Liver (tissue), 9 donors: ENCODE data around the gene HIPK2. TPM values are rescaled to one million over a fixed set of nuclear protein-coding genes. Genes with fewer than 3 reads are reported as not detected.

Source experiments
- DNase-seq: peaks from one replicate; pipeline ENCODE4 v3.0.0-alpha.2; 2017; ENCODE audit warnings: low spot score
- H3K27ac ChIP-seq, 2 donors: one replicate each; pipeline ENCODE4 v1.7.0; 2013; ENCODE audit warnings: inconsistent platforms in 2 of 2, low read length in 2 of 2, control low read depth in 1 of 2, low read depth in 1 of 2, mild to moderate bottlenecking in 1 of 2
- H3K27me3 ChIP-seq, 4 donors: one replicate each; pipeline versions ENCODE4 v1.6.1 to v1.7.0; 2013; ENCODE audit warnings: low read length in 3 of 4, inconsistent platforms in 1 of 4, mild to moderate bottlenecking in 1 of 4, moderate library complexity in 1 of 4; ENCODE audit not compliant: control insufficient read depth in 4 of 4, insufficient read depth in 4 of 4
- H3K36me3 ChIP-seq, 4 donors: one replicate each; pipeline versions ENCODE4 v1.6.1 to v1.7.0; 2013; ENCODE audit warnings: low read length in 3 of 4, mild to moderate bottlenecking in 3 of 4, low read depth in 1 of 4, moderate library complexity in 1 of 4; ENCODE audit not compliant: control insufficient read depth in 4 of 4, insufficient read depth in 3 of 4
- H3K4me1 ChIP-seq, 4 donors: one replicate each; pipeline versions ENCODE4 v1.6.1 to v1.7.0; 2013; ENCODE audit warnings: low read length in 3 of 4, mild to moderate bottlenecking in 3 of 4, moderate library complexity in 1 of 4; ENCODE audit not compliant: control insufficient read depth in 4 of 4, insufficient read depth in 4 of 4
- H3K4me3 ChIP-seq, 3 donors: one replicate each; pipeline versions ENCODE4 v1.6.1 to v1.7.0; 2013; ENCODE audit warnings: low read length in 3 of 3, control low read depth in 1 of 3, low read depth in 1 of 3, mild to moderate bottlenecking in 1 of 3
- H3K9ac ChIP-seq, 2 donors: one replicate each; pipeline ENCODE4 v1.7.0; 2013; ENCODE audit warnings: low read length in 2 of 2, mild to moderate bottlenecking in 2 of 2, moderate library complexity in 2 of 2, control low read depth in 1 of 2, low read depth in 1 of 2
- H3K9me3 ChIP-seq, 4 donors: one replicate each; pipeline versions ENCODE4 v1.6.1 to v1.7.0; 2013; ENCODE audit warnings: low read length in 3 of 4; ENCODE audit not compliant: control insufficient read depth in 4 of 4
- CTCF ChIP-seq: fragments of 150-350 bp; IDR thresholded peaks from 2 replicates; pipeline ENCODE4 v1.5.1; 2017; ENCODE audit warnings: improper control_type of control experiment, low read depth, low read length; ENCODE audit not compliant: missing input control
- EGR1 ChIP-seq, 2 donors: IDR thresholded peaks; 2 replicates each; pipeline ENCODE4 v1.6.1; 2016 to 2018; ENCODE audit warnings: antibody characterized with exemption in 2 of 2, low read depth in 2 of 2
- FOXA1 ChIP-seq: IDR thresholded peaks from 2 replicates; pipeline ENCODE4 v1.6.1; 2016; ENCODE audit warnings: antibody characterized with exemption
- FOXA2 ChIP-seq: IDR thresholded peaks from 2 replicates; pipeline ENCODE4 v1.6.1; 2016; ENCODE audit warnings: antibody characterized with exemption
- GABPA ChIP-seq, 2 donors: IDR thresholded peaks in 1 of 2; conservative IDR thresholded peaks in 1 of 2; 2 replicates each; pipeline ENCODE4 v1.6.1; 2016; ENCODE audit warnings: antibody characterized with exemption in 2 of 2, mild to moderate bottlenecking in 1 of 2, moderate library complexity in 1 of 2
- HNF4A ChIP-seq, 2 donors: conservative IDR thresholded peaks; 2 replicates each; pipeline ENCODE4 v1.6.1; 2016; ENCODE audit warnings: antibody characterized with exemption in 2 of 2, mild to moderate bottlenecking in 2 of 2
- HNF4G ChIP-seq: IDR thresholded peaks from 2 replicates; pipeline ENCODE4 v1.6.1; 2016; ENCODE audit warnings: antibody characterized with exemption
- JUND ChIP-seq, 2 donors: IDR thresholded peaks; 2 replicates each; pipeline ENCODE4 v1.6.1; 2016; ENCODE audit warnings: antibody characterized with exemption in 2 of 2
- NR2F2 ChIP-seq: IDR thresholded peaks from 2 replicates; pipeline ENCODE4 v1.6.1; 2016; ENCODE audit warnings: antibody characterized with exemption
- RAD21 ChIP-seq, 2 donors: IDR thresholded peaks; 2 replicates each; pipeline ENCODE4 v1.6.1; 2016; ENCODE audit warnings: antibody characterized with exemption in 2 of 2, mild to moderate bottlenecking in 2 of 2
- RXRA ChIP-seq, 2 donors: IDR thresholded peaks; 2 replicates each; pipeline ENCODE4 v1.6.1; 2017 to 2018; ENCODE audit warnings: antibody characterized with exemption in 2 of 2, mild to moderate bottlenecking in 1 of 2
- SP1 ChIP-seq: IDR thresholded peaks from 2 replicates; pipeline ENCODE4 v1.6.1; 2018; ENCODE audit warnings: antibody characterized with exemption, mild to moderate bottlenecking
- TAF1 ChIP-seq: conservative IDR thresholded peaks from 2 replicates; pipeline ENCODE4 v1.6.1; 2016; ENCODE audit warnings: antibody characterized with exemption, mild to moderate bottlenecking
- YY1 ChIP-seq: IDR thresholded peaks from 2 replicates; pipeline ENCODE4 v1.6.1; 2016; ENCODE audit warnings: antibody characterized with exemption, mild to moderate bottlenecking
- WGBS: extraction: QIAGEN DNeasy Blood & Tissue Kit; methylation state at CpG from one replicate; pipeline ENCODE4 v1.1.7; 2013; 5-methylcytosine and 5-hydroxymethylcytosine counted together
- polyA plus RNA-seq, 2 donors: library from polyadenylated mRNA; stranded (reverse) in 1 of 2; unstranded in 1 of 2; fragments of 200-250 nt in 1 of 2; fragments of >200 nt in 1 of 2; fragmentation: Nextera tagmentation in 1 of 2; extraction: Ambion mirVana in 1 of 2; gene quantifications; one replicate each; pipeline versions ENCODE4 v1.2.1 to v1.2.3, GENCODE V29; 2013 to 2015
- total RNA-seq, 2 donors: library from RNA; depleted of rRNA; stranded (reverse); fragments of >200 nt; gene quantifications; one replicate each; pipeline ENCODE4 v1.2.3, GENCODE V29; 2014
- TF ChIP-seq, protein P1 (sequence below): IDR thresholded peaks from 2 replicates; pipeline ENCODE4 v1.6.1; 2016; ENCODE audit warnings: antibody characterized with exemption
- TF ChIP-seq, protein P2 (sequence below): IDR thresholded peaks from 2 replicates; pipeline ENCODE4 v1.6.1; 2016; ENCODE audit warnings: antibody characterized with exemption
- TF ChIP-seq, protein P3 (sequence below): IDR thresholded peaks from 2 replicates; pipeline ENCODE4 v1.6.1; 2016; ENCODE audit warnings: antibody characterized with exemption
- donor health status: healthy.
- donor health status: healthy.
- donor health status: healthy.
- donor health status: healthy.
- donor health status: healthy.

Gene HIPK2
- total and polyA plus RNA-seq, 4 donors = 13.1 to 48.8 (median 16.6) TPM

DNA sequence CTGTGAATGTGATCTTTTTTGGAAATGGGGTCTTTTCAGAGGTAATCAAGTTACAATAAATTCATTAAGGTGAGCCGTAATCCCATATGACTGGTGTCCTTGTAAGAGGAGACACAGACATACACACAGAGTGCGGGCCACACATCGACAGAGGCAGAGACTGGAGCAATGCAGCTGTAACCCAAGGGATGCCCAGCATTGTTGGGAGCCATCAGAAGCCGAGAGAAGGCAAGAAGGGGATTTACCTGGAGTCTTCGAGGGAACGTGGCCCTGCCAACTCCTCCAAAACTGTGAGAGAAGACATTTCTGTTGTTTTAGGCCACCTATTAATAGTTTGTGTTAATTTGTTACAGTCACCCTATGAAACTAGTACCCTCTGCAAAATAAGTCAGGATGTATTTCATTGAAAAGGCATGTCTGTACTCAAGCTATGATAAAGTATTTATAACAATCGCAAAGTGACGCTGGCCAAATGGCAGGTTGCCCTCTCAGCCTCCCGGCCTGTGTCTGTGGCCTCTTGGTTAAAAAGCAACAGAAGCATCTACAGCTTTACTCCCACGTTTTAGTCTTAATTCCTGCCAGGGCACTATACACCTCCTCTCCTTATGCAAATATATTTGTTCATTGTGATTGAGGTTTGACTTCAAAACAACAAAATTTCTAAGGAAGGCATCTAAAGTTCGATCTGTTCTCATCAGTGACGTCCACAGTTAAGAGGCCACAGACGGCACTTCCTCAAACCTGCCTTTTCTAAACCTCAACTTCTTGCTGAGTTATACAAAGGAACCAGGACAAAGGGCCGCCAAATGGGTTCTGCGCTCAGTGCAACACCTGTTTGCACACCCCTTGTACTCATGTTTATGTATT, 46.8 kb downstream of the HIPK2 start:
- DNase-seq = no peak
- WGBS = 41% methylated on average over 15 of the region's 15 CpGs
- TF ChIP-seq FOXA1 (no peak), YY1 (peak; percentile 18), HNF4A (conservative IDR thresholded peaks at IDR 0.05) (peak in 1 of 2 donors; percentile 33), RAD21 (IDR thresholded peaks at IDR 0.05) (peak in 1 of 2 donors; percentile 15), JUND (IDR thresholded peaks at IDR 0.05) (peak in 1 of 2 donors; percentile 14), RXRA (IDR thresholded peaks at IDR 0.05) (peak in 1 of 2 donors; percentile 43)

GRCh38 chr7:139728203-139728602, 49.6 kb downstream of the HIPK2 start:
- Histone ChIP-seq H3K9ac (no peak overlapping the region), H3K27me3 (no peaks in the 10 kb centered on the region), H3K36me3 (no peaks in the 10 kb centered on the region), H3K27ac (peak overlapping the region; percentile 12 to 15), H3K9me3 (no peaks in the 10 kb centered on the region), H3K4me1 (peaks cover 13 to 72% (median 61%) of the 10 kb centered on the region in 4 donors), H3K4me3 (no peak overlapping the region)
- DNase-seq = no peak
- WGBS = 95% methylated on average over 1 of the region's 1 CpG
- TF ChIP-seq SP1 (no peak), HNF4A (conservative IDR thresholded peaks at IDR 0.05) (no peak), FOXA1 (no peak), RXRA (IDR thresholded peaks at IDR 0.05) (no peak), TAF1 (no peak), EGR1 (IDR thresholded peaks at IDR 0.05; ENCODE audit: low read depth in 2 of 2) (no peak), HNF4G (no peak), CTCF (no peak), FOXA2 (no peak), JUND (IDR thresholded peaks at IDR 0.05) (no peak), NR2F2 (no peak), GABPA (IDR thresholded peaks at IDR 0.05 in 1 of 2, conservative IDR thresholded peaks at IDR 0.05 in 1 of 2) (no peak), RAD21 (IDR thresholded peaks at IDR 0.05) (no peak)
- TF ChIP-seq, protein P1, sequence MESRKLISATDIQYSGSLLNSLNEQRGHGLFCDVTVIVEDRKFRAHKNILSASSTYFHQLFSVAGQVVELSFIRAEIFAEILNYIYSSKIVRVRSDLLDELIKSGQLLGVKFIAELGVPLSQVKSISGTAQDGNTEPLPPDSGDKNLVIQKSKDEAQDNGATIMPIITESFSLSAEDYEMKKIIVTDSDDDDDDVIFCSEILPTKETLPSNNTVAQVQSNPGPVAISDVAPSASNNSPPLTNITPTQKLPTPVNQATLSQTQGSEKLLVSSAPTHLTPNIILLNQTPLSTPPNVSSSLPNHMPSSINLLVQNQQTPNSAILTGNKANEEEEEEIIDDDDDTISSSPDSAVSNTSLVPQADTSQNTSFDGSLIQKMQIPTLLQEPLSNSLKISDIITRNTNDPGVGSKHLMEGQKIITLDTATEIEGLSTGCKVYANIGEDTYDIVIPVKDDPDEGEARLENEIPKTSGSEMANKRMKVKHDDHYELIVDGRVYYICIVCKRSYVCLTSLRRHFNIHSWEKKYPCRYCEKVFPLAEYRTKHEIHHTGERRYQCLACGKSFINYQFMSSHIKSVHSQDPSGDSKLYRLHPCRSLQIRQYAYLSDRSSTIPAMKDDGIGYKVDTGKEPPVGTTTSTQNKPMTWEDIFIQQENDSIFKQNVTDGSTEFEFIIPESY = no peak
- TF ChIP-seq, protein P2, sequence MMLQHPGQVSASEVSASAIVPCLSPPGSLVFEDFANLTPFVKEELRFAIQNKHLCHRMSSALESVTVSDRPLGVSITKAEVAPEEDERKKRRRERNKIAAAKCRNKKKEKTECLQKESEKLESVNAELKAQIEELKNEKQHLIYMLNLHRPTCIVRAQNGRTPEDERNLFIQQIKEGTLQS = no peak
- TF ChIP-seq, protein P3, sequence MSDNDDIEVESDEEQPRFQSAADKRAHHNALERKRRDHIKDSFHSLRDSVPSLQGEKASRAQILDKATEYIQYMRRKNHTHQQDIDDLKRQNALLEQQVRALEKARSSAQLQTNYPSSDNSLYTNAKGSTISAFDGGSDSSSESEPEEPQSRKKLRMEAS = no peak

More for the DNA sequence above, 46.8 kb downstream of the HIPK2 start:
- H3K9ac ChIP-seq = peak overlapping the region in 1 of 2 donors; percentile 55
- no peaks in the 10 kb centered on the region for H3K36me3 ChIP-seq
- no peaks in the 10 kb centered on the region for H3K27me3 ChIP-seq
- peak overlapping the region; percentile 73 to 88 for H3K27ac ChIP-seq
- no peak overlapping the region for H3K4me3 ChIP-seq
- no peaks in the 10 kb centered on the region for H3K9me3 ChIP-seq
- peaks cover 10 to 62% (median 49%) of the 10 kb centered on the region in 4 donors for H3K4me1 ChIP-seq
